Measurements from ENCODE around the gene LLCFC1.

DNA sequence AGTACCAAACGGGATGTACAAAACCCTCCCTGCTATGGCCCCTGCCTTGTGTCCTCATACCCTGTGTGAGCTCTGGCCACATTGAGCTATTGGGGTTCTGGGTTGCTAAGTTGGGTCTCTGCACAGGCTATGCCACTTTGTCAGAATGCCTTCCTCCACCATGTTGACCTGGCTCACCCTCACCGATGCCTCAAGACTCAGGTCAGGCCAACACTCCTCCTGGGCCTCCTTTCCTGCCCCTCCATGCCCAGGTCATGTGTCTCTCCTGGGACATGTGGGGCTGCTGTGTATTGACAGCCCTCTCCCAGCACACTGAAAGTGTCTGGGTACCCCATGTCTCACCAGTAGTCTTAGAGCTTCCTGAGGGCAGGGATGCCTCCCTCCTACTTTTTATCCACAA, 20.4 kb upstream of the LLCFC1 start:
- TF ChIP-seq TOX (CRISPR knock-in tag; IDR thresholded peaks at IDR 0.05; ENCODE audit: borderline replicate concordance) (no peak), ZFP3 (CRISPR knock-in tag; IDR thresholded peaks at IDR 0.05) (no peak), ZNF565 (CRISPR knock-in tag; conservative IDR thresholded peaks at IDR 0.05; ENCODE audit: low read depth) (no peak), ZFP30 (CRISPR knock-in tag; IDR thresholded peaks at IDR 0.05) (no peak), ARNTL (CRISPR knock-in tag; IDR thresholded peaks at IDR 0.05; ENCODE audit: borderline replicate concordance, low read depth) (no peak), ZC3H10 (CRISPR knock-in tag; IDR thresholded peaks at IDR 0.05) (no peak), OSR1 (CRISPR knock-in tag; IDR thresholded peaks at IDR 0.05) (no peak), SNAI2 (CRISPR knock-in tag; IDR thresholded peaks at IDR 0.05) (no peak), PATZ1 (CRISPR knock-in tag; IDR thresholded peaks at IDR 0.05; ENCODE audit: borderline replicate concordance) (no peak)
- TF ChIP-seq, protein P1, sequence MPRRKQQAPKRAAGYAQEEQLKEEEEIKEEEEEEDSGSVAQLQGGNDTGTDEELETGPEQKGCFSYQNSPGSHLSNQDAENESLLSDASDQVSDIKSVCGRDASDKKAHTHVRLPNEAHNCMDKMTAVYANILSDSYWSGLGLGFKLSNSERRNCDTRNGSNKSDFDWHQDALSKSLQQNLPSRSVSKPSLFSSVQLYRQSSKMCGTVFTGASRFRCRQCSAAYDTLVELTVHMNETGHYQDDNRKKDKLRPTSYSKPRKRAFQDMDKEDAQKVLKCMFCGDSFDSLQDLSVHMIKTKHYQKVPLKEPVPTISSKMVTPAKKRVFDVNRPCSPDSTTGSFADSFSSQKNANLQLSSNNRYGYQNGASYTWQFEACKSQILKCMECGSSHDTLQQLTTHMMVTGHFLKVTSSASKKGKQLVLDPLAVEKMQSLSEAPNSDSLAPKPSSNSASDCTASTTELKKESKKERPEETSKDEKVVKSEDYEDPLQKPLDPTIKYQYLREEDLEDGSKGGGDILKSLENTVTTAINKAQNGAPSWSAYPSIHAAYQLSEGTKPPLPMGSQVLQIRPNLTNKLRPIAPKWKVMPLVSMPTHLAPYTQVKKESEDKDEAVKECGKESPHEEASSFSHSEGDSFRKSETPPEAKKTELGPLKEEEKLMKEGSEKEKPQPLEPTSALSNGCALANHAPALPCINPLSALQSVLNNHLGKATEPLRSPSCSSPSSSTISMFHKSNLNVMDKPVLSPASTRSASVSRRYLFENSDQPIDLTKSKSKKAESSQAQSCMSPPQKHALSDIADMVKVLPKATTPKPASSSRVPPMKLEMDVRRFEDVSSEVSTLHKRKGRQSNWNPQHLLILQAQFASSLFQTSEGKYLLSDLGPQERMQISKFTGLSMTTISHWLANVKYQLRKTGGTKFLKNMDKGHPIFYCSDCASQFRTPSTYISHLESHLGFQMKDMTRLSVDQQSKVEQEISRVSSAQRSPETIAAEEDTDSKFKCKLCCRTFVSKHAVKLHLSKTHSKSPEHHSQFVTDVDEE (CRISPR knock-in tag; IDR thresholded peaks at IDR 0.05): no peak
